Ramos (cell line): ENCODE measurements around the gene CNOT8.
"Not testable (repeated sequence)": the region's sequence is repeated elsewhere in the genome, so short reads cannot be mapped to it uniquely, and the experiment has no call there.

Experiments
- in situ Hi-C: fragments of 300-500 bp; cut with MboI; formaldehyde crosslinking; loops from one replicate; pipeline ENCODE4 v1.14.3; 2022; ENCODE audit warnings: low sequenced_read_pairs; ENCODE audit not compliant: unreplicated experiment

CNOT8 gene

GRCh38 chr5:154901276-154901675 is 42.8 kb downstream of the CNOT8 start:
- in situ Hi-C loops, result no loop called here

- in situ Hi-C loops, result no loop called here
These were observed 43.5 kb downstream of the CNOT8 start for GRCh38 chr5:154901913-154902312.

GRCh38 chr5:154905601-154906000 is 47.2 kb downstream of the CNOT8 start:
- in situ Hi-C loops, result not testable (repeated sequence)

GRCh38 chr5:154916874-154917273 is 58.4 kb downstream of the CNOT8 start:
- in situ Hi-C loops, result no loop called here

- in situ Hi-C loops, result no loop called here
These were observed 59.3 kb downstream of the CNOT8 start for GRCh38 chr5:154917757-154918156.

GRCh38 chr5:154923441-154924430 is 65.3 kb downstream of the CNOT8 start:
- in situ Hi-C loops, result no loop called here
